ENCODE data around the gene CATSPERE.

- TF ChIP-seq MAX (IDR thresholded peaks at IDR 0.05; ENCODE audit: low read depth, low read length) (no peak), CTCF (IDR thresholded peaks at IDR 0.05; ENCODE audit: low read depth, low read length) (no peak)
Measured at GRCh38 chr1:244645890-244646289, 184.8 kb downstream of the CATSPERE start.
